GM18502 (cell line): Measurements from ENCODE around the gene GPS1.
A peak's percentile ranks its signal among the peaks of the same experiment; 100 is the strongest.

Source experiments
- ATAC-seq: cut with Tn5 transposase; IDR thresholded peaks from one replicate; pipeline ENCODE4 v1.9.1; 2021; ENCODE audit warnings: mild to moderate bottlenecking; ENCODE audit not compliant: unreplicated experiment, poor library complexity

Gene GPS1

GRCh38 chr17:82013772-82014321 lies 37.9 kb upstream of the GPS1 start:
- no peak for ATAC-seq

GRCh38 chr17:82014432-82014831 lies 37.3 kb upstream of the GPS1 start:
- no peak for ATAC-seq

GRCh38 chr17:82014971-82015310 lies 36.8 kb upstream of the GPS1 start:
- ATAC-seq = no peak

GRCh38 chr17:82015311-82015971 lies 36.3 kb upstream of the GPS1 start:
- no peak for ATAC-seq

- ATAC-seq = no peak
Measured at GRCh38 chr17:82016061-82016874, 35.4 kb upstream of the GPS1 start.

- no peak for ATAC-seq
Measured at GRCh38 chr17:82016875-82017459, 34.7 kb upstream of the GPS1 start.

GRCh38 chr17:82017612-82018151 lies 34.0 kb upstream of the GPS1 start:
- ATAC-seq = no peak

GRCh38 chr17:82018152-82018988 lies 33.3 kb upstream of the GPS1 start:
- no peak for ATAC-seq

- no peak for ATAC-seq
Measured at GRCh38 chr17:82018989-82019689, 32.6 kb upstream of the GPS1 start.

- no peak for ATAC-seq
Measured at GRCh38 chr17:82019690-82020571, 31.8 kb upstream of the GPS1 start.

- no peak for ATAC-seq
Measured at GRCh38 chr17:82020572-82021106, 31.1 kb upstream of the GPS1 start.

- ATAC-seq = no peak
Measured at GRCh38 chr17:82021107-82021899, 30.4 kb upstream of the GPS1 start.

- no peak for ATAC-seq
Measured at GRCh38 chr17:82021900-82022309, 29.8 kb upstream of the GPS1 start.

- peak; percentile 17 for ATAC-seq
Measured at GRCh38 chr17:82022310-82022980, 29.3 kb upstream of the GPS1 start, which contains the start of gene CENPX. Gene CENPX, minus strand, starts transcription at chr17:82022878. Its CDS starts 17 bp downstream, at chr17:82022861.

GRCh38 chr17:82022981-82023446 lies 28.7 kb upstream of the GPS1 start, which contains the start of gene LRRC45:
Gene LRRC45, plus strand, starts transcription at chr17:82023305. Its CDS starts 339 bp downstream, at chr17:82023644.
- peak; percentile 82 for ATAC-seq

- ATAC-seq = peak; percentile 3
Measured at GRCh38 chr17:82023447-82024241, 28.1 kb upstream of the GPS1 start.
